DLD1 (cell line): Measurements from ENCODE around the gene RETREG2.

Experiments
- in situ Hi-C: cut with HindIII; loops from 2 replicates; pipeline ENCODE4 v1.10.0; 2017; ENCODE audit warnings: low sequenced_read_pairs

Gene RETREG2

GRCh38 chr2:219168932-219169331 is 9.1 kb upstream of the RETREG2 start:
- in situ Hi-C loops: no loop called here

GRCh38 chr2:219169930-219170654 is 8.0 kb upstream of the RETREG2 start, which contains the start of gene SLC23A3:
TSS of gene SLC23A3 (minus strand) at chr2:219170029. CDS start at chr2:219169984, 45 bp downstream.
- in situ Hi-C loops: no loop called here

DNA sequence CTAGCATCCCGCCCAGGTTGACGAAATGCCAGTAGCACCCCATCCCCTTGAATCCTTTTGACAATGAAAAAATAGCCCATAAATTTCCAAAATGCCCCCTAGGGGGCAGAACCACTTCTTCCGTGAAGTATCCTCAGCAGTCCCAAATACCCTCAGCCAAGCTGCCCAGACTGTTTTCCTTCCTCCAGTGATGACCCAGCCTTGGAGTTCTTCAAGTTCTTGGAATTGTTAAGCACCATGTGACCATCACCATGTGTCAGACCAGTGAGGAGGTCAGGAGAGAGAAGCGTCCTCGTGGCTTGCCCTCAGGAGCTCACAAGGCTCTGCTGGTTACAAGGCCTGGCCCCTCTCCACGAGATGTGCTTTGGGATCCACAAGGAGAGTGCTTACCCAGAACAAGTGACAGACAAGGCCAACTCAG is 6.8 kb upstream of the RETREG2 start:
- in situ Hi-C loops: no loop called here

DNA sequence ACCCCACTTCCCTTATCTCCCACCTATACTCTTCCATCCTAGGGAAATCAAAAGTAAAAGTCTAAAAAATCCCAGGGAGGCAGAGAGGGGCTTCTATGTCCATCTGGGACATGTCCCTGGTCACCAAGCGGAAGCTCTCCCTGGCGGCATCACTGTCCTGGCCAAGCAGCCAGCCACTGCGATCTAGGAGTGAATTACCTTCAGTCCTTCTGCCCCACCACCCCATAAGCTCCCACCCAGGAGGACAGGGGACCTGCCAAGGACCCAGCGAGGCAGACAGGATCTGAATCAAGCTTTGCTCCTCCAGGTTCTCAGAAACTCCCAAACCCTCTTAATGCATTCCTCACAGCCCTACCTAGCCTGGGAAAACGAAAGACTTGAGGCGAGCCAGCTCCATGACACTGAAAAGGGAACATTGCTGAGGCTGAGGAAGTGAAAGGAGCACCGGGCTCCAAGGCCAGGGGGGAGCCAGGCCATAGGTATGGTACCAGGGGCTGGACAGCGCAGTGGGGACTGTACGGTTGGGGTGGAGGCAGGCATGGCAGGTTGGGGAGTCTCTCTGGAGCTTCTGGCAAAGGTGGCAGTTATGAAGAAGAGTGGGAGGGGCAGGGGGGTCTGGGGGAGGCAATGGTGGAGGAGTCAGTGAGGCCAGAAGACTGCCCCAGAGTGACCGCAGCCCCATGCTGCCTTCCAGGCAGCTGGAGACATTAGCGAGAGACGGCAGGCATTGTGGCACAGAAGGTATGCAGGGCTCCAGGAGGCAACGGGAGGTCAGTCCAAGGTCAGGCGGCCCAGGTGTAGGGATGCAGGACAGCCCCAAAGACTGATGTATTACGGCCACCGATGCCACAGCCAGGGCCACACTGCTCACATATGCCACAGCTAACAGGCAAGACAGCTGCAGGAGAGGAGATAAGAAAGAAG is 5.6 kb upstream of the RETREG2 start:
- in situ Hi-C loops: no loop called here

GRCh38 chr2:219173176-219173575 is 4.9 kb upstream of the RETREG2 start:
- in situ Hi-C loops: no loop called here

DNA sequence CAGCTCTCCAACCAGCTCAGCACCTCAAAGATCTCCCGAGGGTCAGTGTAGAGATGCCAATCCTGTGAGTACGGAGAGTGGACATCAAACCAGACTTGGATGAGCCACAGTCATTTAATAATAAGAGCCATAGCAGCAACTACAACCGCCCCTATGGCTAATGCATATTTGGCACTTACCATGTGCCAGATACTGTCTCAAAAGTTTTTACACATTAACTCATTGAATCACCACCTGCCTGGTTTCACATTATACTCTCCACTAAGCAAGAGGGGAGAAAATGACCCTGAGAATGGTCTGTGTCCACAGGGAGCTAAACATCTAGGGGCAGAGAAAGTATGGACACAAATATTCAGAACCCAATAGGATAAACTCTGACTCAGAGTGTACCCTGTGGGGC is 3.9 kb upstream of the RETREG2 start:
- in situ Hi-C loops: no loop called here

DNA sequence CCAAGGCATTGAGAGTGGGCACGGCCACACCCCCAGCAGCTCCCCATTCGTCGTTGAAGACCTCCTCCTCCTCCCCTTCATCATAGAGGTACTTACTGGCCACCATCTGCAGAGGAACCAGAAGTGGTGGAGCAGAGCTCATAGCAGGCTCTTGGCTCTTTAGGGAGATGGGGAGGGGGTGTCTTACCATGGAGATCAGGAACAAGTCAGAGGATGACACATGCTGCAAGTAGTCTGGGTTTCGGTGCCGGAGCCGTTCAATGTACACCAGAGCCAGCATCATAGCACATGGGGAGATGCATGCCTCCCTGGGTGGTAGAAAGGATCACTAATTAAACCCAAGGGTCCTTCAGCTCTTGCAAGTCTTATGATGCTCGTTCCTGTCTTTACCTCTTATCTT is 3.3 kb upstream of the RETREG2 start:
- in situ Hi-C loops: no loop called here

- in situ Hi-C loops: no loop called here
Measured at GRCh38 chr2:219175486-219175885, 2.6 kb upstream of the RETREG2 start.

DNA sequence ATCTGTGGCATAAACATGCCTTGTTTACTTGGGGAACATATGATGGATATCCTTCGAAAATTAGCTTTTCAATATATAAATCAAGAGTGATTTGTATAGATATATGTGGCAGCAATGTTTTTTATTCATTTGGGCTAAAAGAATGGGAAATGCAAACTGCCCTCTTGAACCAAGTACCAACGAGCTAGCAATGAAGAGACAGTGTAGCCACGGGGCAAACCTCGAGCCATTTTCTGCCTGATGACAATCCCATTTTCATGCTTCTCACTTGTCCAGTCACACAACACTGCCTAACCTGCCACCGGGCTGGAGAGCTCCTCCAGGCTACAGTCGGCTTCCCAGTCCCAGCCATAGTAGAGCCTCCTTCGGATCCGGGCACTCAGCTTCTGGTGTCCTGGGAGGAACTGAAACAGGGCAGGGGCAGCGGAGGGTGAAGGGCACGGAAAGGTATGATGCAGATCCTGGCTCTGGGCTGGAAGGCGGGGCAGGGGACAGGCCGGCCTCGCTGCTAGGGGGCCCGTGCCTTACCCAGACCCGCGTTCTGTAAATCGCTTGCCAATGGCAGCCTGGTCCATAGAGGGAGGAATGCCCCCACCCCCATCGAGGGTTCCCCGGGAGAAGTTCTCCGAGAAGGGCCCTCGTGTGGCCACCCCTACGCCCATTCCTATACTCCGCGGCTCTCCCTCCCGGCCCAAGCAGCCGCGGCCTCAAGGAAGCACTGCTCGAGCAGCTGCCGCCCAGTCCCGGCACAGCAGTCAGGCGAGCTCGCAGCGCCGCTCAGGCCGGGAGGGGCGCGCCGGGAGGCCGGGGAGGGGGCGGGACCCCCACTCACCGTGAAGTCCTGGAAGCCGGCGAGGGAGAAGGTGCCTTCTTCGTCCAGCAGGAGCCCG is 1.9 kb upstream of the RETREG2 start:
- in situ Hi-C loops: no loop called here

DNA sequence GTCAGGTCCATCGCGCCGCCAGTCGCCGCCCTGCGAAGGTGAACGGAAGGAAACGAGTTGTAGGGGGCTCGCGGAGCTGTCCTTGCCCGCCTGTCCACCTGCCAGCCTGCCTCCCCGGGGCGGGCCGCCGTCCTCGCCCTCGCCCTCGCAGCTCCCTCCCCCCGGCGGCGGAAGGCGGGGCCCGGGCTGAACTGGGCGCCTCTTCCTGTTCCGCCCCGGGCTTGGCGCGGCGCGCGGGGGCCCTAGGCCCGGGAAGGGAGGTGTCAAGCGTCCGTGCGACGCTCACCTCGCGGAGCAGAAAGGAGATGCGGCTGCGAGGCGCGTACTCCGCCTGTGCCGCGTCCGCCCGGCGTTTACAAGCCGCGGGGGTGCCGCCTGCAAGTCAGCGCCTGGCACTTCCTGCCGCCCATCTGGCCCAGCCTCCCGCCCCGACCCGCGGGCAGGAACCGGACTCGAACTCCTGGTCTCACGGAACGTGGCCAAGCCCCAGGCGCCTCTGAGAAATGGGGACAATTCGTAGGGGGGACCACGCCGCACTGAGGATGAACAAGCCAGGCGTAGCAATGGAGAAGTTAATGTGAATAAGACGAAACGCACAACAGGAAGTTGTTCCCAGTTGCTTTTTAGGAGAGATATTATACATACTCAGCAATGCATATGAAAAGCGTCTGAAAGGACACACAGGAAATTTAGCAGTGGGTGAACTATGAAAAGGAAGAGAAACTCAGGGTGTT is 1.1 kb upstream of the RETREG2 start, which contains the start of gene CNPPD1:
CNPPD1 (minus strand) TSS at position 108 of the 734 bp plus-strand sequence; CDS start at position 11, 97 bp downstream.
- in situ Hi-C loops: no loop called here

DNA sequence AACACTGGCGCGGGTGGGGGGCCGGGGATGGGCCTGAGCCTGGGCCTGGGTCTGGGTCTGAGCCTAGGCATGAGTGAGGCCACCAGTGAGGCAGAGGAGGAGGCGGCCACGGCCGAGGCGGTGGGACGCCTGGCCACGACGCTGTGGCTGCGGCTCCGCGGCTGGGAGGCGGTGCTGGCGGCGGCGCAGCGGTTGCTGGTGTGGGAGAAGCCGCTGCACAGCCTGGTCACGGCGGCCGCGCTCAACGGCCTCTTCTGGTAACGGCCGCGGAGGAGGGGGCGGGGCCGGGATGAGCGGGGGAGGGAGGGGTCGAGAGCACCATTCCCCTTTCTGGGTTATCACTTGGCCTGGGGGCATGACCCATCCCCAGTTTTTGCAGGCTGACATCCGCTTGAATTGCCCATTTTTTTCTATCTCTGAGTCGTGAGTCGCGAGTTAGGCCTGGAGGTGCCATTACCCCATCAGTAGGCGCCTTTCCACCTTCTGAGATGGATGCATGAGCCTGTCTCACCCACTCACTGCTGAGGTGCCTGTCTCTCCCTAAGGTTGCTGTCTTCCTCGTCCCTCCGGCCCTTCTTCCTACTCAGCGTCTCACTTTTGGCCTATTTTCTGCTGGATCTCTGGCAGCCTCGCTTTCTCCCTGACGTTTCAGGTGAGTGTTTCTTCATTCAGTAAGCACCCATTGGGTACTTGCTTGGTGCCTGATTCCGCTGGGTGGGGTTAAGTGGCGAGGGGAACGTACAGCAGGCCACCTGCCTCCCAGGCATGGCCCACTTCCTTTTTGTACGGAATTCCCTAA is 501 bp downstream of the RETREG2 start:
- in situ Hi-C loops: no loop called here

DNA sequence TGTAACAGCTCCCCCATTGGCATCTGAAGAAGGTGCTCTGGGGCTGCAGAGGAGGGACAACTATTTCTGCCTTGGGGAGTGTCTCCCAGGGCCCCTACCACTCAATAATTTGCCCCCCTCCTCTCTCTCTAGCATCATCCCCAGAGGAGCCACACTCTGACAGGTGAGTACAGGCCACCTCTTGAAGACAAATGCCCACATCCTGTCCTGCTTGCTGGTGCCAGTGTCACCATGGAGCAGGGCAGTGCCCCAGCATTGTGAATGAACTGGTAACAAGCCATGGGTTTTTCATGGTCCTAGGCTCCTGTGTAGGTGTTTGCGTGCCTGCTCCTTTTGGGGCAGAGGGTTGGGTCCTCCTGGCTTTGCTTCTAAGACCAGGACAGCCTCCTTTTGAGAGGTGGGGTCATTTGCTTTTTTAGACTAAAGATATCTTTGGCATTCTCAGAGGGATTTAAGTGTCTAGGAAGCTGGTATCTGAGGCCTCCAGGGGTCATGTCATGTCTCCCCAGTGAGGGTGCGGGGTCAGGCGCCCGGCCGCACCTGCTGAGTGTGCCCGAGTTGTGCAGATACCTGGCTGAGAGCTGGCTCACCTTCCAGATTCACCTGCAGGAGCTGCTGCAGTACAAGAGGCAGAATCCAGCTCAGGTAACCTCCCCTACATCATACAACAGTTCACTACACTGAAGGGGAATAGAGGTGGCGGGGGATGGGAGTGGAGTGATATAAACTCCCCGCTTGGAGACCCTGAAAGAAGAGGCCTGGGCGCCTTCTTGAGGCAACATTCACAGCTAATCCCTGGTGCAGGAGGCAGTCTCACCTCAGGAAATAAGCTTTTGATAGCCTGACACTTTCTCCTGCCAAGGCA is 1.8 kb downstream of the RETREG2 start:
- in situ Hi-C loops: no loop called here

GRCh38 chr2:219180961-219181360 is 2.9 kb downstream of the RETREG2 start:
- in situ Hi-C loops: no loop called here

- in situ Hi-C loops: no loop called here
Measured at GRCh38 chr2:219181531-219181930, 3.5 kb downstream of the RETREG2 start.

GRCh38 chr2:219182331-219183150 is 4.5 kb downstream of the RETREG2 start:
- in situ Hi-C loops: no loop called here

DNA sequence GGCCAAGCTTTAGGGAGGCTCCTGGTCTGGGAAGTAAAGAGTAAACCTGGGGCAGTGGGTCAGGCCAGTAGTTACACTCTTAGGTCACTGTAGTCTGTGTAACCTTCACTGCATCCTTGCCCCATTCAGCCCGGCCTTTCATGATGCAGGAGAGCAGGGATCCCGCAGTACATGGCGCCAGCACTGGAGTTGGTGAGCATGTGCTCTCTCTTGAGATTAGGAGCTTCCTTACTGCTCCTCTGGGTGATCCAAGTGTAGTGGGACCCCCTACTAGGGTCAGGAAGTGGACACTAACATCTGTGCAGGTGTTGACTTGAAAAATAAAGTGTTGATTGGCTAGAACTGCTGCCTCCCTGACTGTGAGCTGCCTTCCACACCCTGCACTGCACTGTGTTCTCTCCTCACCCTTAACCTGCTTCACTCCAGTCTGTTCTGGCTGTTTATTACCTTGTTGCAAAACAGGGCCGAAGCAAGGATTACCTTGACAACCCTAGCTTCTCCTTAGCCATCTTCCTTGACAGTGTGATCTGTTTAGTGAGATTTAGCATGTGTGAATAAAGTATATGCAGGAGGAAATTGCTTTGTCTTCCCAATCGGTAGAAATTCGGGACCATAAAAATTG is 5.2 kb downstream of the RETREG2 start:
- in situ Hi-C loops: no loop called here

GRCh38 chr2:219184121-219184520 is 6.0 kb downstream of the RETREG2 start:
- in situ Hi-C loops: no loop called here
